ENCODE measurements around the gene ARID4B. TPM values are rescaled to one million over a fixed set of nuclear protein-coding genes. Genes with fewer than 3 reads are reported as not detected.

The ARID4B gene
- total and polyA plus RNA-seq, 2 donors (not counting 3 experiments of a cell fraction or from before 2014, with no cell fraction given): 6.7 to 40.7 TPM

GRCh38 chr1:235275836-235276235, 52.1 kb downstream of the ARID4B start:
- Histone ChIP-seq H2AFZ (ENCODE audit: low read depth, low read length) (no peak overlapping the region), H3K27me3 (ENCODE audit: control insufficient read depth in 2 of 2, insufficient read depth in 2 of 2, low read length in 2 of 2) (no peaks in the 10 kb centered on the region), H3K9ac (replicated peaks; ENCODE audit: extremely low read depth, insufficient read depth, low read length) (no peak overlapping the region), H3K36me3 (ENCODE audit: control insufficient read depth in 2 of 2, extremely low read depth in 1 of 2, insufficient read depth in 2 of 2, low read length in 2 of 2) (no peaks in the 10 kb centered on the region), H3K4me1 (ENCODE audit: control insufficient read depth, extremely low read depth, insufficient read depth, low read length) (no peaks in the 10 kb centered on the region), H3K9me3 (replicated peaks; ENCODE audit: control insufficient read depth, insufficient read depth, low read length) (no peaks in the 10 kb centered on the region), H3K79me2 (ENCODE audit: control insufficient read depth, insufficient read depth, low read length) (peaks cover 88% of the 10 kb centered on the region), H3K9me1 (replicated peaks; ENCODE audit: control insufficient read depth, extremely low read depth, insufficient read depth, low read length) (no peaks in the 10 kb centered on the region), H4K20me1 (replicated peaks; ENCODE audit: control insufficient read depth, extremely low read depth, insufficient read depth, low read length) (peaks cover 15% of the 10 kb centered on the region), H3K4me3 (replicated peaks in 1 of 3; ENCODE audit: insufficient read depth in 1 of 3, low read depth in 1 of 3, low read length in 3 of 3) (no peak overlapping the region), H3K27ac (ENCODE audit: insufficient read depth, low read depth, low read length) (no peak overlapping the region), H3K4me2 (ENCODE audit: insufficient read depth, low read length) (no peak overlapping the region)
- intact Hi-C loops (cut with micrococcal nuclease): no loop called here
- FAIRE-seq: no peak
- no TSS peak for BruUV-seq (replicated peaks)
- ChIA-PET POLR2A (no interaction called here), CTCF (interaction anchor here (1.4 to 2.1 kb wide), 4 partner anchors 13 to 139 kb away, joined by 3 to 6 read pairs (median 4); no protein-coding TSS in a partner anchor)
- dilution Hi-C loops (cut with MboI; ENCODE audit: extremely low pct_ligation_motif_present, low sequenced_read_pairs): no loop called here
- TF ChIP-seq MAX (IDR thresholded peaks at IDR 0.05; ENCODE audit: insufficient read depth, insufficient read length) (no peak), EZH2 (IDR thresholded peaks at IDR 0.05; ENCODE audit: borderline replicate concordance, low read depth, low read length, severe bottlenecking) (no peak), JUN (IDR thresholded peaks at IDR 0.05; ENCODE audit: borderline replicate concordance, insufficient read depth, insufficient read length, low read depth) (no peak), GATA2 (IDR thresholded peaks at IDR 0.05; ENCODE audit: insufficient read depth, insufficient read length, low read depth, low read length) (no peak), POLR2A (IDR thresholded peaks at IDR 0.05; ENCODE audit: low read depth, low read length) (no peak), POLR2AphosphoS5 (IDR thresholded peaks at IDR 0.05; ENCODE audit: insufficient read depth, low read depth, low read length) (no peak), CTCF (IDR thresholded peaks at IDR 0.05; ENCODE audit: extremely low read depth in 1 of 2, insufficient read depth in 1 of 2, low read depth in 1 of 2, low read length in 2 of 2) (no peak), MYC (IDR thresholded peaks at IDR 0.05; ENCODE audit: low read depth, low read length) (no peak), FOS (IDR thresholded peaks at IDR 0.05; ENCODE audit: borderline replicate concordance, insufficient read depth, low read length) (no peak)
- no peak for DNase-seq (ENCODE audit: low read depth, low spot score)
